WI38 (cell line): Measurements from ENCODE around the gene PTPRZ1.

ENCODE experiments used
- H3K4me3 ChIP-seq: 2 replicates; pipeline ENCODE4 v1.5.1; 2011; ENCODE audit warnings: low read depth, mild to moderate bottlenecking, control low read depth, low read length
- CTCF ChIP-seq: IDR thresholded peaks from 2 replicates; pipeline ENCODE4 v1.5.1; 2012; ENCODE audit warnings: low read depth, mild to moderate bottlenecking, control low read depth, low read length

Gene PTPRZ1

GRCh38 chr7:122064971-122065370 is 192.0 kb downstream of the PTPRZ1 start:
- H3K4me3 ChIP-seq: no peak overlapping the region
- TF ChIP-seq CTCF: no peak

- H3K4me3 ChIP-seq: no peak overlapping the region
- no peak for TF ChIP-seq CTCF
These were observed 194.1 kb downstream of the PTPRZ1 start for GRCh38 chr7:122067077-122067476.

GRCh38 chr7:122068046-122068445 is 195.1 kb downstream of the PTPRZ1 start:
- no peak overlapping the region for H3K4me3 ChIP-seq
- no peak for TF ChIP-seq CTCF

DNA sequence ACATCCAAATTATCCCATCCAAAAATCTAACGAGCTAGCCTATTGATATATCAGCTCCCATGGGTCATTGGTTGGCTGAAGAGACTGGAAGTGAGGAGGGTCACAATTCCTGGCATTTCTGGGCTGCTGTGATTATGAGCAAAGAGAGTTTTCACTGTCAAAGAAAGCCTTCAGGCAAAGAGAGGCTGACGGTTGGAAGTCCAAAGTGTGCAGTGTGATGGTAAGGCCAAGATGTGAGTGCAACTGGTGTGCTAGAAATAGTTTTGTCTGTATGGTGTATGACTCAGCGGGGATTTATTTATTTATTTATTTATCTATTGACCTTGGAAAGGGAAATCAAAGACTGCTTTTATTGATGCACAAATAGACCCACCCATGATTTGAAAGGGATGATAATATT is 196.0 kb downstream of the PTPRZ1 start:
- H3K4me3 ChIP-seq: no peak overlapping the region
- TF ChIP-seq CTCF: no peak

GRCh38 chr7:122070062-122070461 is 197.1 kb downstream of the PTPRZ1 start:
- H3K4me3 ChIP-seq: no peak overlapping the region
- TF ChIP-seq CTCF: no peak

DNA sequence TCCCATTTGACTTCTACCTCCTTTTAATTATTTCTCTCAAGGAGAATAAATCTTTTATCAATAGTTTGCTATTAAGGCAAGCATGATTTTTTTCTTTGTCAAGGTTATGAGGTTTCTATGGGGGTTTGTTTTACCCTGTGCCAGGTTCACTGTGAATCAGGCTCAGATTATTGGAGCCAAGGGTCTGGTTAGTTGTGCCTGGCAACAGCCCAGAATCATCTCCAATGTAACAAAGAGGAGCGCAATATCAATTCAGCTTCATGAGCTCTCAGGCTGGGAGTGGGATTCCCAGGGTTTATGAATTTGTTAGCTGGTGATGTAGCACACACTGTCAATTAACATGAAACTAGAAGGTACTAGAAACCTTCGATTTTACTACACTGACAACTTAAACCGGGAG is 197.9 kb downstream of the PTPRZ1 start:
- TF ChIP-seq CTCF: no peak
- H3K4me3 ChIP-seq: no peak overlapping the region

DNA sequence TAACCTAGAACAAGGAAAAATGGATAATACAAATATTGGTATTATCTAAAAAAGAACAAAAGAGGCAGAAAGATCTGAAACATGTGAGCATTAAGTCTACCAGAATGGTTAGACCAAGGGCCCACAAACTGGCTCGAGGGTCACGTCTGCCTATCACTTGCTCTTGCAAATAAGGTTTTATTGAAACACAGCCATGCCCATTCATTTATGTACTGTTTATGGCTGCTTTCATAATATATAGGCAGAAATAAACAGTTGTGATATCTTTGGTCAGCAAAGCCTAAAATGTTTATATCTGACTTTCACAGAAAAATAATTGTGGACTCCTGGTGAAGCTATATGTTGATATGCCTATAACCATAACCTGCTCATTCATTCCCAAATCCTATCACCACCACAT is 199.3 kb downstream of the PTPRZ1 start:
- TF ChIP-seq CTCF: no peak
- H3K4me3 ChIP-seq: no peak overlapping the region
